Kidney epithelial cell (primary cell): Measurements from ENCODE around the gene ZNF177. TPM values are rescaled to one million over a fixed set of nuclear protein-coding genes. Genes with fewer than 3 reads are reported as not detected.

Source experiments
- DNase-seq: peaks from one replicate; pipeline ENCODE4 v3.0.0-alpha.2; 2010; ENCODE audit warnings: low read depth
- H3K27me3 ChIP-seq: 2 replicates; pipeline ENCODE4 v1.6.0; 2011; ENCODE audit warnings: low read length; ENCODE audit not compliant: control insufficient read depth, insufficient read depth
- H3K36me3 ChIP-seq: 2 replicates; pipeline ENCODE4 v1.5.1; 2011; ENCODE audit warnings: low read length; ENCODE audit not compliant: control insufficient read depth, insufficient read depth
- H3K4me3 ChIP-seq: 2 replicates; pipeline ENCODE4 v1.5.1; 2011; ENCODE audit warnings: low read depth, mild to moderate bottlenecking, control low read depth, low read length
- CTCF ChIP-seq: IDR thresholded peaks from 2 replicates; pipeline ENCODE4 v1.5.1; 2011; ENCODE audit warnings: mild to moderate bottlenecking, moderate library complexity, low read length, control low read depth, inconsistent platforms; ENCODE audit not compliant: insufficient read depth, poor library complexity, severe bottlenecking
- total RNA-seq: library from RNA; depleted of rRNA; stranded (reverse); fragments of >200 nt; gene quantifications from 2 replicates; pipeline ENCODE4 v1.2.3, GENCODE V29; 2015

The ZNF177 gene
- total RNA-seq, 1 donor from 2014 or later = 3.9 TPM

- H3K27me3 ChIP-seq = no peaks in the 10 kb centered on the region
- H3K36me3 ChIP-seq = no peaks in the 10 kb centered on the region
- DNase-seq = no peak
- no peak overlapping the region for H3K4me3 ChIP-seq
- TF ChIP-seq CTCF = no peak
Observed at GRCh38 chr19:9352505-9352904, 10.3 kb upstream of the ZNF177 start.

- no peak for DNase-seq
- Histone ChIP-seq H3K27me3 (no peaks in the 10 kb centered on the region), H3K36me3 (no peaks in the 10 kb centered on the region), H3K4me3 (no peak overlapping the region)
- TF ChIP-seq CTCF = no peak
Observed at GRCh38 chr19:9353011-9353410, 9.8 kb upstream of the ZNF177 start.

- TF ChIP-seq CTCF = no peak
- DNase-seq = no peak
- no peak overlapping the region for H3K4me3 ChIP-seq
- H3K27me3 ChIP-seq = no peaks in the 10 kb centered on the region
- no peaks in the 10 kb centered on the region for H3K36me3 ChIP-seq
Observed at GRCh38 chr19:9354651-9355050, 8.2 kb upstream of the ZNF177 start.

GRCh38 chr19:9370738-9371619 is 8.2 kb downstream of the ZNF177 start:
- no peak overlapping the region for H3K4me3 ChIP-seq
- no peak for TF ChIP-seq CTCF
- H3K27me3 ChIP-seq = no peaks in the 10 kb centered on the region
- no peaks in the 10 kb centered on the region for H3K36me3 ChIP-seq
- no peak for DNase-seq

GRCh38 chr19:9381361-9381785 is 18.6 kb downstream of the ZNF177 start:
- no peak for DNase-seq
- Histone ChIP-seq H3K36me3 (peaks cover 4% of the 10 kb centered on the region), H3K4me3 (no peak overlapping the region), H3K27me3 (no peaks in the 10 kb centered on the region)
- no peak for TF ChIP-seq CTCF
